Pons (tissue), 1 donor: ENCODE results near the gene SHISA2.

Experiments used
- DNase-seq: peaks from one replicate; pipeline ENCODE4 v3.0.0-alpha.2; 2016; ENCODE audit warnings: low spot score

SHISA2 gene

DNA sequence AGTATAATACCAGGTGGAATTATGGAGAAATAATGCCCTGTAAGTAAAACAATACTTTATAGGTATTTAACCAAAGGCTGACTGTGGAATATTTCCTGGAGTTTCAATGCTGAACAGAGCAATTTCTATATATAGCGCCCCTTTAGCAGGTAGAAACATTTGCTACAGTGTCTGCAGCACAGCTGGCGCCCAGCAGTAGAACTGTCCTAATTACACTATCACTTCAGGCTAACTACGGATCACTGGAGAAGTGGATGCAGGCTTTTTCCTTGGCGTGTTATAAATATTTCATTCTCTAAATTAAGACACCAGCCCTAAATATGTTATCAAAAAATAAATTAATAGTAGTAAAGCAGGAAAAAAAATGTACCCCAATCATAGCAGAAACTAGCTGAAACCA is 3.1 kb downstream of the SHISA2 start:
- peak; percentile 28 for DNase-seq

DNA sequence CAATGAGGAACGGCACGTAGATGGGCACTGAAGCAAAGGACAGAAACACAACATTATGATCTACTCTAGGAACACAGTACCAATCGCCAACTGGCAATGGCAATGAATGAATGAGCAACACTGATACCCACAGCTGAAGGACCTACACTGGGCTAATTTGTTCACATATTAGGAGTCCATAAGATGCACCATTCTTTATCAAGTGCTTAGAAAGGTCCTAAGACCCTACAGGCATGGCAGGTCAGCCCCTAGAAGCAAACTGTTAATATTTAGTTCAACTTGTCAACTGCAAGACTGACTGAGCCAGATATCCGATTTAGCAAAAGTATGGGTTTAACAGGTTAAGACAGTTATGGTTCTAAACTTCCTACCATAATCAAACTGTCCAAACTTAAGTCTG is 4.8 kb downstream of the SHISA2 start:
- no peak for DNase-seq

DNA sequence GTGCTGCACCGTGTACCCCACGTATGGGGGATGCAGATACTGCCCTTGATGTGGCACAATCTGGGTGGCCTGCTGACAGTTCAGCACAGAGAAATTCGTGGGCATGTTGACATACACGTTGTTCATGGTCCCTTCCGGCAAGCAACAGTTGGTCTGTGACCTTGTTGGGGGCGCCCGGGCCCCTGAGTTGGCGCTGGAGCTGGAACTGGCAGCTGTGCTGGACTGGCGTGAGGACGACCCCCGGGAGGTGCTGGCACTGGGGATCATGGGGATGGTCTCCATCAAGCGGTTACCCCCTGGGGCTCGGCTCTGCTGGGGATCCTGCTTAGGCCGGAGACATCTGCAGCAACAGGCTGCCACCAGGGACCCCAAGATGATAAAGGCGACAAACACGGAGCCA is 5.2 kb downstream of the SHISA2 start:
- DNase-seq, result no peak

DNA sequence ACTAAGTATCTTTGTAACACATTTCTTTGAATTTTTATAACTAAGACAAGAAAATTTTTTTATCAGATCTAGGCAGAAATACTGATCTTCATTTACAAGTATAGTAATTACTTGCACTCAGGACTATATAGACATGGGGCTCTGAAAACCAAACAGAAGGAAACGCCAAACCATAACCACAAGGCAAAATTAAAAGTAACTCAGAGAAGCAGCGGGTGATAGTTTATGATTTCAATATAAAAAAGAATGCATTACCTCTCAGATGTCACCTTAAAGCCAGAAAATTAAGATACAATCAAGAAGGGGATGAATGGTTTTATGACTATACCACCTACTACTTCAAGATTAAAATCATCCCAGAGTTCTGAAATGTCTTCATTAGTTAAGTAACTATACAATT is 6.7 kb downstream of the SHISA2 start:
- no peak for DNase-seq

DNA sequence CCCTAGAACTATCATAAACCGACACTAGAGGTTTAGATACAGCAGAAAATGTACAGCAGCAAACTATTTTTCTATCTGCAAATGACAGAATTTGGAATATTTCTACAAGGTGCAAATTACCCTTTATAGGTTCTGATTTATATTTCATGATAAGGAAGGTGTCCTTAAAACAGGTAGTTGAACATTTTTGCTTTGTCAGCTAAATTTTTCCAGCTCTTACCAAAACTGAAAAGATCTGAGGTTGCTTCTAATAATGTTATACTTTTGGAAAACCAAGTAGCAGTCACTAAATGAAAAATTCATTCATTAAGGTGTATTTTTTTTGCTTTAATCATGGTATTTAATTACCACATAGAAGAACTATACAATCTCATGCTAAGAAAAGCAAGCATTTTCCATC is 9.0 kb downstream of the SHISA2 start:
- DNase-seq, result no peak

DNA sequence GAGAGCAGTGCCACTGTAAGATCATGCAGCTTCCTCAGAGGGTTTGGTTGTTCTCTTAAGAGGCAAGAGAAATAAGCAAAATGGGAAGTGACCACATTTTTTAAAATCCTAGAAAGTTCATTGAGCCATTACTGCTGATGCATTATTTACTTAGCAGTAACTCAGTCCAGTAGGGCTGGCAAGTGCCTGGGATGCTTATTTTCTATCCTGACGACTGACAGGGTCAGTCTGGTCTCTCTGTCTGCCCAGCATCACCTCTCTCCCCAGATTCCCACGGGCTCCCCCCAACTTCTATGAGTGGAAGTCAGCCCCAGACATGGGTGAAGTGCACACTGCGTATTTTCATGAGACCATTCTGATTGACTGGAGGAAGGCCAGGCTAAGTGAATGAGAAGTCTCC is 10.4 kb downstream of the SHISA2 start:
- DNase-seq, result no peak

DNA sequence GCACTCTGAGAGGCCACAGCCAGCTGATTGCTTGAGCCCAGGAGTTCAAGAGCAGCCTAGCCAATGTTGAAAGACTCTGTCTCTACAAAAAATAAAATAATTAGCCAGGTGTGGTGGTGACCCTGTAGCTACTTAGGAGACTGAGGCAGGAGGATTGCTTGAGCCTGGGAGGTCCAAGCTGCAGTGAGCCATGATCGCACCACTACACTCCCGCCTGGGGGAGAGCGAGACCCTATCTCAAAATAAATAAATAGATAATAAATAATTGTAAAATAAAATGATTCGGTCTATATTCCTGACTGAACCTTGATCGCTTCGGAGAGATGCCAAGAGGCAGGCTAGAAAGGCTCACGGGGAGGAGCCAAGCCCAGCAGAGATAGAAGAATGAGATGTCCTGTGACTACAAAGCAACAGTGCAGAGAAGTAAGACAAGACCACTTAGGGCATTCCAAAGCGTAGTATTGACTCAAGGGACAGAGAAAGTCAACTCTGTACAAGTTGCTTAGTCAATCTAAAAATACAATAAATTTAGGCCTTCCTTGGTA is 12.8 kb downstream of the SHISA2 start:
- no peak for DNase-seq

DNA sequence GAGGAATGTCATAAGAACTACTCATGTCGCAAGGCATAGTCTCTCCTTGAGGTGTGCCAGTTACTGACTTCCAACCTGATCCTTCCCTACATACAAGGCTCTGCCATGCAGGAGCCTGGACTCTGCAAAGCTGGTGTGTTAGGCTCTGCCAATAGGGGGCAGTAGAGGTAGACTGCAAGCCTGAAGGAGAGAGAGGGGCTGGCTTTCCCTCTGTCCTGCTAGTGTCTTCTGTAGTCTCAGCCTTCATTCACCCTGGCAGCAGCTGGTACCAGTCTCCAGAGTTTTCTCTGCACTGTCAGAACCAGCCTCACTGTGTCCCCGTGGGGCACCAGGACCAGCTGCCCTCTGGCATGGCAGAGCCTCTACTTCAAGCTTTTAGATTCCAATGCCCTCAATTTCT is 14.5 kb downstream of the SHISA2 start:
- peak; percentile 89 for DNase-seq

DNA sequence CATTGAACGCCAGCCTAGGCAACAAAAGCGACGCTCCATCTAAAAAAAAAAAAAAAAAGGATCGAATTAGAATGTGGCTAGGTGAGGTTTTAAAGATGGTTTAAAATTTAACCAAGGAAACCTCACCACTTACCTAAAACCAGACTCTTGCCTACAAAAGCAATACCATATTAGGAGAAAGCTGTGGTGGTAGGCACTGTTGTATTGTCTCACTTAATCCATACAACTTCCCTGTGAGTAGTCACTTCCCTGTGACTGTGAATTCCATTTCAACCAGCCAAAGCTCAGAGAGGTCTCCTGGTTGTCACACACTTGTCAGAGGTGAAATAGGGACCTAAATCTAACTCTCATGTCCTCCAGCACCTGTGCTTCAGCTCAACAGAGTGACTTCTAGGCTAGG is 15.4 kb downstream of the SHISA2 start:
- DNase-seq, result no peak

DNA sequence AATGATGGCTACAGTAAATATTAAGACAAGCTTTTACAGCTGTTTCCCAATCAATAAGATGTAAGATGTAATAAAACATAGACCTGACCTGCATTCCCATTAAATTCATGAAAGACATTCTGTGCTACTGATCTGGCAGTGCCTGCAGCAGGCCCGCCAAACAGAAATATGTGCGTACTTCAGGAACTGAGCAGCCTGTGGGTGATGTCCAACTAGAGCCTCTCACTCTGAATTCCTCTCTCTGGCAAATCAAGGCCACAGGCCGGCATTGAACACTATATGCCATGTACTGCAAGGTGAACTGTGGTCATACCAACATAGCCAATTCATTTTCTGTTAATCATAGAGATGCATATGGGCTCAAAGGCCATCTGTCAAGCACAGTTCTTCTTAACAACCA is 17.8 kb downstream of the SHISA2 start:
- DNase-seq, result no peak

DNA sequence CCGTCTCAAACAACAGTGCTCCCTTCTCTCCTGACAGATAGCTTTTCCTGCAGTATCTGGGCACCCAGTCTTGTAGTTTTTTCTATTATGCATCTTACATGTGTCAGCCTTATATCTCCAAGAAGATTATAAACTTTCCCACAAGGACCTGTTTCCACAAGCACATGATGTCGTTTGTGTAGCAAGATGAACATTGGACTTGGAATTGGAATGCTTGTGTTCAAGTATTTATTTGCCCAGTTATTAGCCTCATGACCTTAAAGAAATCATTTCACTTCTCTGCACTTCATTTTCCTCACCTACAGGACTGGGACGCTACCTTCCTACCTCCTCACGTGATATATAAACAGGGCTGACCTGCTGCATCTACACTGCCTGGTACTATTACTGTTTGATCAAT is 21.5 kb downstream of the SHISA2 start:
- no peak for DNase-seq

DNA sequence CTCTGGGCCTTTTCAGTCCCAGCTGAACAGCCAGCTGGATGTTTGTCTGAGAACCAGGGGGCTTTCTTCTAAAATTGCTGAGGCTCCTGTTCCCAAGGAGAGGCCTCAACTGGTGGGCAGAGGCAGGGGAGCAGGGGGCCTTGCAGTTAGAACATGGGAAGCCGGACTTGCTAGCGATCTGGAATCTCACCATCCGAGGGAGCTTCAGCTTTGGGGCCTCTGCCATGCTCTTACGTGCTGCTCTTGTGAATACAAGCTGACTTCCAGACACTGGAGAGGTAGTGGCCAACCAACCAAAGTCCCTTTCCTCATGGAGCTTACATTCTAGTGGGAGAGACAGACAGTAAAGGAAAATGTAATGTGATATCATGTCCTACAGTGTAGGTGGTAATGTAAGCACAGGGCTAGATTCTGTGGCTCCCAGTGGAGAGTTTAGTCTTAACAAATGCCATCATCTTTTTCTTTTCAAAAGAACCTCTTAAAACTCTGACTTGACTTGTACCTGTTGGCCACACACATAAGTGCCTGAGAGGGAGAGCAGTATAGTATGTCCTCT is 22.2 kb downstream of the SHISA2 start:
- no peak for DNase-seq

DNA sequence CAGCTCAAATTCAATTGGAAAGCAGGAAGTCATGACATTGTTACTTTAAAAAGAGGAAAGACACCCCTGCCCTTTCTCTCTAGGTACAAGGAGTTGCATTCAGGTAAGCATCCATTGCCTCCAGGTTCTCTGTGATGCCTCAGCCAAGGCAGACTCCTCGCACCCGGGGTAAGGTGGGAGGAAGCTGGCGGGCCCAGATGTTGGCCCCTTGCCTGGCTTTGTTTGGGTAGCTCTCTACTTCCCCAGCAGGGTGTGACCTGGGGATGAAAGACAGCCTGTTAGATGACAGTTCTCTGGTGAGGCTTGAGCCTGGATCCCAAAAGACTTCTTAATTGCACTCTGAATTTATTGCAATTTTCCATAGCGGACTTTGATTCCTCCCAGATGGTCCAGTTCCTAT is 25.6 kb downstream of the SHISA2 start:
- no peak for DNase-seq

DNA sequence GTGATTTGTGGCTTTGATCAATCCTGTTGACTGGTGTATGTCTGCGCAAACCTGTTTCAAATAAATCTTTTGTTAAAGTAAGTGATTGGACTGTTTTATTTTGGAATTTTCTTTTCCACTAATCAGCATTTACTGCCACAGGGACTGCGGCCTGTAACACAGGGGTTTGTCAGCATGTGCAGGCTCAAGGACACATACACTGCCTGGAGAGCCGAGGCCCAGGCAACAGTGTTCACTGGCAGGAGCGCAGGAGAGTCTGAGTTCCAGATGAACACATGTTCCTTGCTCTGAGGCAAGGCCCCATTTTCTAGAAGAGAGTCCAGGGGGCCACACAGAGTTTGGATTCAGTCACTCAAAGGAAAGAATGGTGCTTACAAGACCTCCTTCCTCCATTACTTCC is 26.0 kb downstream of the SHISA2 start:
- no peak for DNase-seq

DNA sequence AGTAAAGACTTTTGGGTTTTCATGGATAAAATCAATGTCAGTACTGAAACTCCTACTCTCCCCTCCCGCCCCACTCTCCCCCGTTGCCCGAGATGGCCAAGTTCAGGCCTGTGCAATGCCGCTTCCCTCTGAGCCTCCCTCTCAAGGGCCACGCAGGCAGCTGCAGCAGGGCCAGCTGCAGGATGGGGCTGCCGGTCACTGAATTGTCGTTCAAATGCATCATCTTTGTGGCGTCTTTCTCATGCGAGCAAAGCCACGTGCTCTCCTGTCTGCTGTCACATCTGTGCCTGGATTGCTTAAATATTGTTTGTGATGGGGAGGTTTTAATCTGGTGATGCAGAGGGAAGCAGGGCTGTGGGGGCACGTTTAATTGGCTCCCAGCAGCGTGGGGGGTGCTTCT is 26.6 kb downstream of the SHISA2 start:
- peak; percentile 42 for DNase-seq

DNA sequence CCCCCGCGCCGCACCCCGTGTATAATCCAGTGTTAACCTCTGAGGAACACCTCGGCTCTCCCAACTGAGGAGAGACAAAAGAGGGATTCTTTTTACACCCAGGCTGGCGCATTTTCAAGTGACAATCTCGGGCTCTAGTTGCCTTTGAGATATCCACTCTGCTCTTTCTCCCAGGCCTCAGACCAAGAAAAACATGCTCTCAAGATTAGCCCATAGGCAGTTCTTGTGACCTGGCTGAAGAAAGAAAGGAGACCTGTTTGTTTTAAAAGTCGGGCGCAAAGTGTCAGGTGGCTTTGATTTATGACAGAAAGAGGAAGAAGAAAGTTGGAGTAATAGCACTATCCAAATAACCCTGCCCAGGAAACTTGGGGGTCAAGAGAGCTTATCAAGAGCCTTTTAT is 27.3 kb downstream of the SHISA2 start:
- DNase-seq, result no peak

DNA sequence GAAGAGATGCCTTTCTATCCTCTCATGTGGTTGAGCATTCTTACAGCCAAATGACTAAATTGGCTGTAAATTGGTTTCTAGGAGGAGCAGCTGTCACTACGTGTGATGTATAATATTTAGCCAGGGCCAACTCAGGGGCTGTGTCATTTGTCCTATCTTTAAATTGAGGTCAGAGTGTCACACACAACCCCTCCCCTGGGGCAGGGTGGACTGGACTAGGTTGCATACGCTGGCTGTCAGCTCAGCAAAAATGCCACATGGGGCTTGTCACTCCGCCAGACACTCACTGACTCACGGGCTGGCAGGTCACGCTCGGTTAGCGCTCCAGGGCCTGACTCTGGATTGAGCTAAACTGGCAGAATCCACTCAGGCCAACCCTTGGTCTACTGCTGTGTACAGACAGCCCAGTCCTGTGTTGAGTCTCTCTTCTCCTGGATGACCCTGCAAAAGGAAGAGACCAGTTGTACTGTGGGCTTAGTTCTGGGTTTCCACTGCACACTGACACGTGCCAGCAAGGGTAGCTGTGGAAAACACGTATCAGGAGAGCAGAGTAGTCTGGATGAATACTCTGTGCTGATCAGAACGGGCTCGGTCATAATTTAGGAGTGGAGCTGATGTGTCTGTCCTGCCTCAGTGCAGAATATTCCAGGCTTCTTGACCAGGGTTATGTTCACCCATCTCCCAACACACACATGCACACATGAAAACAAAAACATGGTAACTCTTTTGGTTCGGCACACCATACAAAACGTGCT is 29.1 kb downstream of the SHISA2 start:
- DNase-seq, result no peak

DNA sequence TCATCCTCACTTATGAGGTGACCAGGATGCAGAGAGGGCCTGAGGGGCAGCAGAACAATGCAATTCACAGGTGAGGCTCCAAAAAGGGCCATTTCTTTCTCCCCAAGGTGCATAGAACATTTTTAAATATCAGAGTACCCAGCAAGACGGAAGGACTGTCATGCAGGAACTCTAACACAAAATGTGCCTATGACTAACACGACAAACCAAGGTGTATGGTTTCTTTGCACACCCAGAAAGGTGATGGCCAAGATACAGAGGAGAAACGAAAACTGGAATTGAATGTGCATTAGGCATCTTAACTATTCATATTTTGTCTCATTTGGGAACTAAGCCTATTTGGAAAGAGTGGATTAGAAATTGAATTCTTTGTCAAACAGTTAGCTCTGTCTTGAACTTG is 29.9 kb downstream of the SHISA2 start:
- no peak for DNase-seq

DNA sequence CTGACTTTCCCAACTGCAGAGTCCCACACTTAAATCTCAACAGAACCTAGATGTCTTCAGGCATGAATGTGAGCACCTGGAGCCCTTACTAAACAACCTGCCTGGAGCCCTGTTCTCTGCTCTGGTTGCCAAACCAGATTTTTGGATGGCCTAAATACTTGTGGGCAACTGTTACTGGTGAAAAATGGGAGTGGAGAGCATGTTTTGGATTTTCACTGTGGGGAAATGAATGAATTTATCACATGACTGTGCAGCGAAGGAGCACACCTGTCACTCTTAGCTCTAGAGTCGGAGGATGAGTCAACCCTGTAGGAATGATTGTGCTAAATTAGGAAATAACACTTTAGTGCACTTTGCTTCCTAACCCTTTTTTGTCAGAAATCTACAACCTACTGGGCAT is 30.3 kb downstream of the SHISA2 start:
- DNase-seq, result no peak

DNA sequence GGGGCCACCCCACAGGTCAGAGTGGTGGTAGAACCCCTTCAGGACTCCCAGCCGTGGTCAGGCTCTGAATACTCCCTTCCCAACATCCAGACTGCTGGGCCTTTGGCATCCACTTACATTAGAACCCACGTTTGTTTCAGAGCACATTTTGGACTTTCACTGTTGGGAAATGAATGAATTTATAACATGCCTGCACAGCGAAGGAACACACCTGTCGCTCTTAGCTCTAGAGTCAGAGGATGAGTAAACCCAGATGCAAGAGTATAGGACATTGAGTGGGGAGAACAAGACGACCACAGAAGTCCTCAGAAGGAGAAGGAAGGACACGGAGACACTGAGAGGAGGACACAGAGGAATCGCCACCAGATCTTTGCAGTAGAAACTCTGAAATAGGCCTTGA is 30.9 kb downstream of the SHISA2 start:
- DNase-seq, result no peak

DNA sequence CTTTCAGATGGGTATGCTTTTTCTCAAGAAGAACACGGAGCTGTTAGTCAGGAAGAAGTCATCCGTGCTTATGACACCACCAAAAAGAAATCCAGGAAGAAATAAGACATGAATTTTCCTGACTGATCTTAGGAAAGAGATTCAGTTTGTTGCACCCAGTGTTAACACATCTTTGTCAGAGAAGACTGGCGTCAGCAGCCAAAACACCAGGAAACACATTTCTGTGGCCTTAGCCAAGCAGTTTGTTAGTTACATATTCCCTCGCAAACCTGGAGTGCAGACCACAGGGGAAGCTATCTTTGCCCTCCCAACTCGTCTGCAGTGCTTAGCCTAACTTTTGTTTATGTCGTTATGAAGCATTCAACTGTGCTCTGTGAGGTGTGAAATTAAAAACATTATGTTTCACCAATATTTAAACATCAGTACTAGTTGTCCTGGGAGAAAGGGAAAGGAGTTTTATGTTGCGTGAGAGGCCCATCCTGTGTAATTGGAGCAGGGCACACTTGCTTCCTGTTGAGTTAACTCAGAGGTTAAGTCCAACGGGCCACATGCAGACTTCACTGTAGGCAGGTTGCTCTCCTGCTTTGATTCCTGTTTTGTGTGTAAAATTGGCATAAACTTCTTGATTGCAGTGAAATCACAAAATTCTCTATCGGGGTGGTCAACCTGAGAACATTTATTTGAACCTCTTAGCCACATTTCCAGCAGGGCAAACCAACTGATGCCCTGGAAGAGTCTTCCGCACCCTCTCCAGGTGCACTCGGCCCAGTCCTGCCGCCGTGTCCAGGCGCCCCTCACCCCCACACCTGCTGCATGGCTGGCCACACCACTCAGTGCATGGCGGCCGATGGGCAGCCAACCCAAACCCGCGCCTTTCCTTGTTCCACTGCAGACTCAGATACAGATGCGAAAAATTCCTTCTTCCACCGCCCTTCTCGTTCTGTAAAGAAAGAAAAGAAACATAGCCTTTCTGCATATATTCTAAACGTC is 31.6 kb downstream of the SHISA2 start:
- DNase-seq, result no peak

DNA sequence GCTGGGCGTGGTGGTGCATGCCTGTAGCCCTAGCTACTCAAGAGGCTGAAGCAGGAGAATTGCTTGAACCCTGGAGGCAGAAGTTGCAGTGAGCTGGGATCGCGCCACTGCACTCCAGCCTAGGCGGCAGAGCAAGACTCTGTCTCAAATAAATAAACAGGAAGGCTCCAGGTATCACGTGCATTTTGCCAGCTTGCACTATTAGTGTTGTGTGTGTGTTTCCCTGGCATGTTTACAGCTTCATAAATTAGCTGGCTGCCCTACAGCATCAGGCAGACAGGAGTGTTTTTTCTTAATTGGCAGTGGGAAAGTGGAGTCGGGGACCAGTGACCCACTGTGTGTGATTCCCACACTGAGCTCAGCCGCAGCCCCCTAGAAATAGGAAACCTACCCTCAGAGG is 32.6 kb downstream of the SHISA2 start:
- DNase-seq, result no peak
